SK-N-MC (cell line): ENCODE data around the gene NADSYN1.
"Not testable (repeated sequence)": the region's sequence is repeated elsewhere in the genome, so short reads cannot be mapped to it uniquely, and the experiment has no call there.

Experiments
- DNase-seq: peaks from one replicate; pipeline ENCODE4 v3.0.0-alpha.2; 2011; ENCODE audit warnings: low read depth, low spot score
- H3K27ac ChIP-seq: fragments of 200-600 bp; sonication (generic); 2 replicates; pipeline ENCODE4 v1.5.1; 2016; ENCODE audit warnings: mixed run types
- H3K36me3 ChIP-seq: fragments of 200-600 bp; sonication (generic); 2 replicates; pipeline ENCODE4 v1.6.1; 2017; ENCODE audit warnings: antibody characterized with exemption, low read length, mixed read lengths; ENCODE audit not compliant: insufficient read depth
- H3K4me3 ChIP-seq: fragments of 200-600 bp; sonication (generic); 2 replicates; pipeline ENCODE4 v1.5.1; 2016
- H3K9ac ChIP-seq: fragments of 200-600 bp; sonication (generic); 2 replicates; pipeline ENCODE4 v1.8.0; 2017; ENCODE audit warnings: mixed run types, mixed read lengths; ENCODE audit not compliant: insufficient read length
- H3K9me3 ChIP-seq: fragments of 200-600 bp; sonication (generic); 2 replicates; pipeline ENCODE4 v1.6.1; 2017; ENCODE audit warnings: low read depth, mild to moderate bottlenecking, antibody characterized with exemption, low read length, moderate library complexity, mixed read lengths
- EZH2 ChIP-seq: fragments of 200-600 bp; sonication (generic); IDR thresholded peaks from one replicate; pipeline ENCODE4 v1.6.1; 2017; ENCODE audit warnings: antibody characterized with exemption
- FOXP2 ChIP-seq: optimal IDR thresholded peaks from 2 replicates; pipeline ENCODE3; 2011; ENCODE audit warnings: mild to moderate bottlenecking, moderate library complexity; ENCODE audit not compliant: insufficient read depth; ENCODE audit errors: extremely low read length, control extremely low read depth
- POLR2AphosphoS5 ChIP-seq: IDR thresholded peaks from 2 replicates; pipeline ENCODE4 v1.6.1; 2012; ENCODE audit warnings: mild to moderate bottlenecking, low read depth, low read length, borderline replicate concordance

Gene NADSYN1

GRCh38 chr11:71420455-71421241 lies 32.4 kb upstream of the NADSYN1 start:
- Histone ChIP-seq H3K27ac (no peak overlapping the region), H3K9ac (no peak overlapping the region), H3K36me3 (no peaks in the 10 kb centered on the region), H3K9me3 (no peaks in the 10 kb centered on the region), H3K4me3 (no peak overlapping the region)
- DNase-seq = peak; percentile 40
- TF ChIP-seq EZH2 (no peak), POLR2AphosphoS5 (no peak), FOXP2 (no peak)

- Histone ChIP-seq H3K36me3 (no peaks in the 10 kb centered on the region), H3K4me3 (no peak overlapping the region), H3K27ac (no peak overlapping the region), H3K9me3 (no peaks in the 10 kb centered on the region), H3K9ac (no peak overlapping the region)
- DNase-seq = no peak
- TF ChIP-seq POLR2AphosphoS5 (no peak), EZH2 (no peak)
Observed at GRCh38 chr11:71421392-71421950, 31.5 kb upstream of the NADSYN1 start.

GRCh38 chr11:71422318-71422717 lies 30.7 kb upstream of the NADSYN1 start:
- not testable (repeated sequence) for H3K36me3 ChIP-seq, DNase-seq, H3K9ac ChIP-seq, H3K4me3 ChIP-seq, H3K9me3 ChIP-seq, H3K27ac ChIP-seq

- H3K9me3 ChIP-seq = no peaks in the 10 kb centered on the region
- H3K27ac ChIP-seq = no peak overlapping the region
- no peak for DNase-seq
- H3K36me3 ChIP-seq = no peaks in the 10 kb centered on the region
- H3K4me3 ChIP-seq = no peak overlapping the region
- TF ChIP-seq POLR2AphosphoS5 (no peak), FOXP2 (no peak)
- no peak overlapping the region for H3K9ac ChIP-seq
Observed at GRCh38 chr11:71423181-71423790, 29.7 kb upstream of the NADSYN1 start.

GRCh38 chr11:71425409-71425808 lies 27.6 kb upstream of the NADSYN1 start:
- H3K36me3 ChIP-seq = no peaks in the 10 kb centered on the region
- TF ChIP-seq POLR2AphosphoS5 (no peak), FOXP2 (no peak), EZH2 (no peak)

GRCh38 chr11:71425860-71426259 lies 27.1 kb upstream of the NADSYN1 start:
- Histone ChIP-seq H3K36me3 (no peaks in the 10 kb centered on the region), H3K27ac (no peak overlapping the region), H3K9me3 (no peaks in the 10 kb centered on the region), H3K9ac (no peak overlapping the region), H3K4me3 (no peak overlapping the region)
- no peak for TF ChIP-seq FOXP2
- TF ChIP-seq POLR2AphosphoS5 = no peak
- no peak for TF ChIP-seq EZH2
- DNase-seq = no peak

More at GRCh38 chr11:71425409-71425808, 27.6 kb upstream of the NADSYN1 start:
- no peak overlapping the region for H3K4me3 ChIP-seq
- H3K9me3 ChIP-seq = no peaks in the 10 kb centered on the region
- no peak for DNase-seq
- no peak overlapping the region for H3K9ac ChIP-seq
- no peak overlapping the region for H3K27ac ChIP-seq

- no peak overlapping the region for H3K27ac ChIP-seq
- TF ChIP-seq FOXP2 = no peak
- TF ChIP-seq EZH2 = no peak
- no peak for TF ChIP-seq POLR2AphosphoS5
Observed at GRCh38 chr11:71426413-71426812, 26.6 kb upstream of the NADSYN1 start.

GRCh38 chr11:71428861-71429435 lies 24.1 kb upstream of the NADSYN1 start:
- no peak overlapping the region for H3K4me3 ChIP-seq

More at GRCh38 chr11:71426413-71426812, 26.6 kb upstream of the NADSYN1 start:
- DNase-seq = no peak
- Histone ChIP-seq H3K36me3 (no peaks in the 10 kb centered on the region), H3K9ac (no peak overlapping the region), H3K4me3 (no peak overlapping the region), H3K9me3 (no peaks in the 10 kb centered on the region)

GRCh38 chr11:71429701-71430100 lies 23.3 kb upstream of the NADSYN1 start:
- no peak for DNase-seq
- TF ChIP-seq EZH2 = no peak
- TF ChIP-seq FOXP2 = no peak
- TF ChIP-seq POLR2AphosphoS5 = no peak
- H3K36me3 ChIP-seq = no peaks in the 10 kb centered on the region; the same call in 1 of the 2 replicates
- no peaks in the 10 kb centered on the region for H3K9me3 ChIP-seq
- H3K9ac ChIP-seq = no peak overlapping the region
- no peak overlapping the region for H3K4me3 ChIP-seq
- no peak overlapping the region for H3K27ac ChIP-seq

More at GRCh38 chr11:71428861-71429435, 24.1 kb upstream of the NADSYN1 start:
- Histone ChIP-seq H3K9me3 (no peaks in the 10 kb centered on the region), H3K9ac (no peak overlapping the region), H3K36me3 (no peaks in the 10 kb centered on the region), H3K27ac (no peak overlapping the region)
- TF ChIP-seq FOXP2 = no peak
- no peak for TF ChIP-seq EZH2
- TF ChIP-seq POLR2AphosphoS5 = no peak
- no peak for DNase-seq
